Measurements from ENCODE around the gene DOCK1.

Gene DOCK1

DNA sequence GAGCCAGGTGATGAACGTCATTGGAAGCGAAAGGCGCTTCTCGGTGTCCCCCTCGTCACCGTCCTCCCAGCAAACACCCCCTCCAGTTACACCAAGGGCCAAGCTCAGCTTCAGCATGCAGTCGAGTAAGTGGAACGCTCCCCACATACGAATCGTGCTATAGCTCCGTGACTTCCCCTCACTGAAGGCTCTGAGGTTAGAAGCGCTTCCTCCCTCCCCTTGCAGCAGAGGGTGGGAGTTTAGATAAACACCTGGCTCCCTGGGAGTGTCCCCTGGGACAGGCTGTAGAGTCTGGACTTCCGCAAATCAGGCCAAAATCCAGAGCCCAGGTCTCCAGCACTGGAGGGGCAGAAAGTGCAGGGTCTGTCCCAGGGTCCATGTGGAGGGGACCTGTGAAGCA is 538.9 kb downstream of the DOCK1 start:
- no peak for DNase-seq

DNA sequence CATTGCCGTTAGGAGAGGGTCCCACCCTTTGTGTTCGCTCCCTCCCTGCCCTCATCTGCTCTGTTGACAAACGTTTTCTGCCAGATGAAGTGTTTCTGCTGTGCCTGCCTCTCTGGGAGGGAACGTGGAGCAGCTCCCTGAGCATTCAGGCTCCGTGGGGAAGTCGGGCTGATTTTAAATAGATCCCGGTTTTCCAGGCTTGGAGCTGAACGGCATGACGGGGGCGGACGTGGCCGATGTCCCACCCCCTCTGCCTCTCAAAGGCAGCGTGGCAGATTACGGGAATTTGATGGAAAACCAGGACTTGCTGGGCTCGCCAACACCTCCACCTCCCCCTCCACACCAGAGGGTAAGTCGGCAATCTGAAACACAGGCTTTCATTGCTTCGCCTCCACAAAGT is 542.0 kb downstream of the DOCK1 start:
- DNase-seq, result no peak

DNA sequence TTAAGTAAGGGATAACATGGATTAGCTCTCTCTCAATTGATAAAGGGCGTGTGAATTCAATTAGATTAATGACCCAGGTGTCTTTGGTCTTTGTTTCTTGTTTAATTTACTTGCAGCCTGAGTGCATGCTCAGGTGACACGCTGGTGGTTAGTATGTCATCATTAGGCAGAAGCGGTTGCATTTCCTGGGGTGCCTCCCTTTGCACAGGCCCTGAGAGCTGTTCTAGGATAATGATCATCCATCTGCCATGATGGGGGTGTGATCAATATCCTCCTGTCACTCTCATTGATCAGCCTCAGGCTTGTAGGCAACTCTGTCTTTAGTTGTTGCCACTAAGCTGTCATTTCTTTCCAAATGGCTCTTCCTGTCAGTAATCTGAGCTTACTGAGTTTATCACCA is 544.3 kb downstream of the DOCK1 start:
- DNase-seq, result no peak

DNA sequence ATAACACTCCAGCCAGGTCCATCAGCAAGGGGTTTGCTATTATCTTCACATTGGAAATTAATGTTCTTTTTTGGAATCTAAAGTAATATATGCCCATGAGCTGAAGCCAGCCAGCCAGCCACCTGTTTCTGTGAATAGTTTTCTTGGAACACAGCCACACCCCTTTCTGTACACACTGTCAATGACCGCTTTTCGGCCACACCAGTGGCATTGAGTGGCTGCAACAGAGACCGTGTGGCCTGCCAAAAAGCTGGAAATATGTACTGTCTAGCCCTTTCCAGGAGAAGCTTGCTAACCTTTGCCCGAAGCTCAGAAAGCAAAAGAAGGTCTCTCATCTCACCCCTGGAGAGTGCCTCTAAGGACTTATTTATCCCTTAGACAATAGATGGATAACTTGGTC is 545.4 kb downstream of the DOCK1 start:
- no peak for DNase-seq

DNA sequence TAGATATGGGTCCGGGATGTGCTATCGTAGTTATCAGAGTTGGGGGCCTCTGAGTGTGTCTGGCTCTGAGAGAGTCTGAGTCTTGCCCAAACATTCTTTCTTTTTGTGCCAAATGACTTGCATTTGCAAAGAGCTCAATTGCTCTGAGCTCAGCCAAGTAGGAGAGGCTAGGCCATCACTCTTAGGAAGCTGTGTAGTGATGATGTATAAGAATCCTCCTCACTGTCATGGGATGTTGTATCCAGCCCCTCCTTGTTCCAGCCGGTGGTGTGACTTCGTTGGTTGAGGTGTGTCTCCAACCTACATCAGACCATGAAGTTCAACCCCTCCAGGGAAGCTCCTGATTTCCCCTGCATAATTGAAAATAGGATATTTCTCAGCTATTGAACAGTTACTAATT is 546.4 kb downstream of the DOCK1 start:
- DNase-seq, result no peak

DNA sequence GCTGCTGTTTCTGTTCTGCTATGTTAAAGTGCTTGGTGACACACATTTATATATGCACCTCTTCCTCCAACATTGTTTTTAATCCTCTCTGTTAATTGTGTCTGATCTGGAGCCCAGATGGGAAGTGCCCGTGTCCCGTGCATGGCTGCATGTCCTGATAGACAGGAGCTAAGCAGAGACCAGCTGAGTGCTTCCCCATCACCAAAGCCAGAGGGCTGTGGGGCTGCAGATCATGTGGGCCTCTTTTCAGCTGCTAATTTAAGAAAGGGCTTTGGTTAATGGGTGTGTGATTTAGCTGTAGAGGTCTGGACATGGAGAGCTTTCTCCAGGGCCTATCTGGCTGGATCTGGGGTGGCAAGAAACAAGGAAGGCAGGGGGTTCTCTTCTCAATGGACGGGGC is 547.3 kb downstream of the DOCK1 start:
- DNase-seq, result no peak

DNA sequence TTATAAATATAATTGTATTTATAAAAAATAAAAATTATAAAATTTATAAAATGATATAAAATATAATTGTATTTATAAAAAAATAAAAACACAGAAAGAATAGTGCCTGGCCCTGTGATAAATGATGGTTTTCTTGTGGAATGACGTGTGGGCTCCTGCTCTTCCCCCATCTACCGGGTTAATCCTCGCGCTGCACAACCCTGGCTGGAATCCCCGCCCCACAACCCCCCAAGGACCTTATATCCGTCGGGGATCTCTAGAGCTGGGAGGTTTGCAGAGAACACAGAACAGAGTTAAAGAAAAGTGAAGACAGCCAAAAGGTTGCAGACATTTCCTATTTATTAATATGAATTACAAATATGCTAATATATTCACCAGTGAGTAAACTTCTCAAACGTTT is 548.5 kb downstream of the DOCK1 start:
- DNase-seq, result no peak

DNA sequence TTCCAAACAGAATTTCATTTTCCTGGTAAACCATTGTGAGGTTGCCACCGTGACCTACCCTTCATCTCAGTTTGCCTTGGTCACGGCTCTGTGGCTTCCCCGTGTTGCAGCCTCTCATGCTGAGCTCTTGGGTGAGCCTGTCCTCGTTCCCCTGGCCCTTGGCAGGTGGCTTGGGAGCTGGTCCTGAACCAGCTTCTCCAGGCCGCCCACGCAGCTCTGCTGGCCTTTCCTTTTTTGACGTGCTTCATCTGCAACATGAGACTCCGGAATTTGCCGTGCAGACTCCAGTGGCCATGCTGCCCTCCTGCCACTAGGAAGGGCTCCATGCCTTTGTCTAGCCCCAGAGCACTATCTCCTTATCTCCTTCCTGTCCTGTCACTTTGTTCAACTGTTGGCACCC is 550.9 kb downstream of the DOCK1 start:
- no peak for DNase-seq

DNA sequence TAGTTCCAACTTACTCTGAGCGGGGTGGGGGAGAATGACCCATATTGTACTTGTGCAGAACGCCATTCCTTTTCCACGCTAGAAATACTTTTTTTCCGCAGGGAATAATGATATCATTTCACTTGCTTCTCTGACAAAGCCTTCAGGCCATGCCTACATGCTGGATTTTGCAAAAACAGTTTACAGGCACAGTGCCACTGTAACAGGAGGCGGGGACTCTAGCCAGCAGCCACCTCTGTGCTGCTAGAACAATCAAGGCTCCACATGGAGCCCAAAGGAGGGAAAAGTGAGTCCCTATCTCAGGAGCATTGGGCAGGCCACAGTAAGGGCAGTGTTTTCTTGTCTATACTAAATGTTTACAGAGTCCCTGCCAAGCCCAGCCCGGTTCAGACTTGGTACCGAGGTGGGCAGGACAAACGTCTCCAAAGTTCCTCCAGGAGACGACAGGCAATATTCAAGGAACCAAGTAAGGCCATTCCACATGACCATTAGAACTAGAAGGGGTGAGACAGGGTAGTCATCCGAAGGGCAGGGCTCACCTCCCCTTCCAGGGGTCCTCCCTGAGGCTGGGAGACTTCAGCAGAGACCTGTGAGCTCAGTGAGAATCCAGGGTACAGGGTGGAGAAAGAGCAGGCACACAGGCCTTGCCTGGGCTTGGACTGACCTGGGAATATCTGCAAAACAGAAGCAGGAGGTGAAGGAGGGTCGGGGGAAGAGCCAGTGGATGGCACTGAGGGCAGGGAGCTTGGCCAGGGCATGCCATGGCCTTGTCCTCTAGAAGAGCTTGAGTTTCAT is 553.0 kb downstream of the DOCK1 start:
- no peak for DNase-seq

DNA sequence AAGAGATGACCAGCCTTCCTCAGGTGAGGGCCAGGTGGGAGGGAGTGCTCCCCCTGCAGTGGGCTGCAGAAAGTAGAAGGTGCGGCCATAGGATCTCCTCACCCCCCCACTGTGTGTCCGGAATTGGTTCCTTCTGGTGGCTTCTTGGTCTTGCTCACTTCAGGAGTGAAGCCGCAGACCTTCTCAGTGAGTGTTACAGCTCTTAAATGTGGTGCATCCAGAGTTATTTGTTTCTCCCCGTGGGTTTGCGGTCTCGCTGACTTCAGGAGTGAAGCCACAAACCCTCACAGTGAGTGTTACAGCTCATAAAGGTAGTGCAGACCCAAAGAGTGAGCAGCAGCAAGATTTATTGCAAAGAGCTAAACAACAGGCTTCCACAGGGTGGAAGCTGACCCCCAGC is 553.6 kb downstream of the DOCK1 start:
- DNase-seq, result no peak

DNA sequence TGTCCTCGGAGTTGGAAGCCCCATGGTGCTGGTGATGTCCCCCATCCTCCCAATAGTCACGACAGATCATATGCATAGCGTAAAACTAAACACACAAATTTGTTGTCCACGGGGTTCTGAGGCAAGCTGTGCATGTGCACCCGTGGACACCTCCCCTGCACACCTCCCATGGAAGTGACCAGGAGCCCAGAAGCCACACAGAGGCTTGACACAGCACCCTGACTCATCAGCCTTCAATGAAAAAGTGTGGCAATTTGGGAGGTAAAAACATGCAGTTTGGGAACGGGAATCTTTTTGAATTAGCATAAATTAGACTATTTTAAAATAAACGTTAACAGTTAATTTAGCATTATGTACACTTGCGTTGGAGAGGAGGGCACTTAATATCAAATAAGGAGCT is 554.7 kb downstream of the DOCK1 start:
- no peak for DNase-seq

DNA sequence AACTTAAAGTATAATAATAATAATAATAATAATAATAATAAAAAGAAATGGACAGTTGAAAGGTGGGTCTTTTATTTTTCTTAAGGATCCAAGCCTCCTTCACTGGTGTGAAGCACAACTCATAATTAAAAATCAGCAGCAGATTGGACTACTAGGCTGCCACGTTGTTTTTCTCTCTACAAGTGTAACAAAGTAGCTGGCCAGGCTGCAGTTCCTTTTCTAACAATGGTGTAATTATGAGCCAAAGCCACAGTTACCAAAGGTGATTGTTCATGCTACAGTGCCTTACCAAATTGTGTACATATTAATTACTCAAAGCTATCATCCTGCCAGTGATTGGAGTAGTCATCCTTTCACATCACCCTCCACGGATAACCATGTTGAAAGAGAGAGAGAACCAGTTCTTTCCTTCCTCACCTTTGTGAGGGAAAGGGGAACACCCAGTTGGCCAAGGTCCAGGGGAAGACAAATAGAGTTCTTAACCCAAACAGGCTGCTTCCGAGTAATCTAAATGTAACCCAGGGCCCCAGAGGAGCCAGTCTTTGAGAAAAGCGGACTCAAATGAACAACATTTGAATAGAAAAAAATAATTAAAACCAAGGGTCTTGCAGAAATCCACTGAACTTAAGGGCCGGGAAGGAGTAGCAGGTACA is 557.5 kb downstream of the DOCK1 start:
- DNase-seq, result no peak

DNA sequence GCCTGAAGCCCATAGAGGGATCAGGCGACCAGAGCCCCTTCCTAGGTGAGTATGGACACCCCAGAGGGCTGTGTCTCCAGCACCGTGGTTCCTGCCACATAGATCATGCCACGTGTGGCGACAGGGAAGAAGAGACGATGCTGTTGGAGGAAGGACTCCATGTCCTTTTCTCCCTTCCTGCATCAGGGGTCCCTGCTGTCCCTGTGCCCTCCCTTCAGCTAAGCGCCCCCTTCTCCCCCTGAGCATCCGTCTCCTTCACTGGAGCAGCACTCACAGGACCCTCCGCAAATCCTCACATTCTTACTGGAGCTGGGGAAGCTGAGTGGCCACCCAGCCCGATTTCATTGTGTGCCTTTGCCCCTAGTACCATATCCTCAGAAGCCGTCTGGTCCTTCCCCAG is 558.3 kb downstream of the DOCK1 start:
- no peak for DNase-seq

DNA sequence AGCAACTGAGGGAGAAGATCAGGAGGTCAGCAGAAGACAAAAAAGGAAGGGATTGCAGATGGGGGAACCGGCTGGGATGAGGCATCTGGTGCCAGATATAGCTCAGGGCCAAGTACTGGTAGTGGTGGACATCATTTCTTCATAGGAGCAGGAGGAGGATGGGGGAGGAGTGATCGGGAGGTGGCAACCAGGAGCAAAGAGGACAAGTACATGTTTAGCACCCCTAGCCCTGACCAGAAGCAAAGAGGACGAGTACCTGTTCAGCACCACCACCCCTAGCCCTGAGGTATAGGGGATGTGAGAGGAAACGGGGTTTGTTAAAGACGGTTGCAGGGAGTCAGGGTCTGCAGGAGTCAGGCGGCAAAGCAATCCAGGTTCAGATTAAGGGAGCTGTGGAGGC is 559.3 kb downstream of the DOCK1 start:
- DNase-seq, result no peak

DNA sequence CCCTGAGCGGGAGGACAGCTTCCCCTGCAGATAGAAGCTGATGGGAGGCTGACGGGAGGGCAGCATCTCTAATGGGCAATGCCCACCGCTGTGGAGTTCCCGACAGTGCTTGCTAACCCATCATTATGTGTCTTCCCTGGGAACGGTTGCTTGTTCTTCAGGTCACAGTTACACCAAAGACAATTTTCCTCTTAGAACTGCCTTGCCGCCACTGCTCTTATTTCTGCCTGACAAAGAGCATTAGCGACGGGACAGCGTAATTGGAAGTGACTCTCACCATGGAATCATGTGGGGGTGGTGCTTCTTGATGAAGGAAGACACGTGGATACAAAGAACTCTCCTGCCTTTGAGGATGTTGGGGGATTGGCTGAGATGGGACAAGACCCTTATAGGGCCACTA is 562.6 kb downstream of the DOCK1 start:
- DNase-seq, result no peak

DNA sequence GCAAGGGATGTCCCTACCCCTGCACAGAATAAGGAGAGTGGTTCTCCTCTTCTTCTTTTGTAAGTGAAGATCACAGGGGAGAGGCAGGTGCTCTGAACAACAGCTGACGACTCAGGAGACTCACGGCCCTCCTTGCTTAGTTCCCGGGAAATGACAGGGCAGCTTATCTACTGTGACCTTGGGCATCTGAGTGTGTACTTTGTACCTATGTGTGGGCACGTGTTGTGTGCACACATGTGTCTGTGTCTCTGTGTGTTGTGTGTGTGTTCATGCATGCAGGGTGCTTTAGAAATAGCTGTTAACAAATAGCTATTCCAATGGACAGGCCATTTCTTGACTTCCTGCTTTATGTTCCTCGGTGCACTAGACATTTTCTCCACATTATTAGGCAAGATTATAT is 563.4 kb downstream of the DOCK1 start:
- DNase-seq, result no peak

DNA sequence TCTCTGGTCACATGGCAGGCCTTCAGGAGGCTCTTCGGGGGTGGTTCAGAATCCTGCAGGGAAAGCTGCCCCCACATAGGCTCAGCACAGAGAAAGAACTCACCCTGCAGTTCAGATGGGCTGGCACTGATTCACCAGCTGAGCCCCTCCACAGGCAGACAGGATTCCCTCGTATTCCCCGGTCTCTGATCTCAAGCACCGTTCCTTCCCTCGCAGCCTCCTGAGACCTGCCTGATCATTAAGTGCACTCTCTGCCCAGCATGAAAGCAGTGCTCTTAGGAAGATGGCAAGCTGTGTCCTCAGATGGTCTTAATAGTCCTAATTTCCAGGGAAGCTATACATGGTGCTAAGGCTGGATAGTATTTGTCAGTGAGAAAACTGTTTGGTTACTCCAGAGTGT is 565.7 kb downstream of the DOCK1 start:
- no peak for DNase-seq

DNA sequence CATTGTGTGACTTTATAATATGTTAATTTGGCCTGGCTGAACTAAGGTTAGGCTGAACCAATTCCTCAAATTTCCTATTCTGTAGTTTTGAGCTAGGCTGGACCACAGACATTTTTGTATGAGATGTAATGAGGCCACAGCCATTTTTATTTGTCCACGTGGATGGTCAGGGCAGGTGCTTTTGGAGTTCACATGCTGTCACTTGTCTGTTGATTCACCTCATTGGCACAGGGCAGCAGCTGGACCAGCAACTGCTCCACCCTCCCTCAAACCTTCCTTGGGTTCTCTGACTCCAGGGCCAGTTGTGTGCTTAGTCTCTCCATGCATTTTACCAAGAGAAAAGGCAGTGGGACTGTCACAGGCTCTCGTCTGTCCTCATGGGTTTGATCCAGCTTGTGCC is 567.7 kb downstream of the DOCK1 start:
- DNase-seq, result no peak

DNA sequence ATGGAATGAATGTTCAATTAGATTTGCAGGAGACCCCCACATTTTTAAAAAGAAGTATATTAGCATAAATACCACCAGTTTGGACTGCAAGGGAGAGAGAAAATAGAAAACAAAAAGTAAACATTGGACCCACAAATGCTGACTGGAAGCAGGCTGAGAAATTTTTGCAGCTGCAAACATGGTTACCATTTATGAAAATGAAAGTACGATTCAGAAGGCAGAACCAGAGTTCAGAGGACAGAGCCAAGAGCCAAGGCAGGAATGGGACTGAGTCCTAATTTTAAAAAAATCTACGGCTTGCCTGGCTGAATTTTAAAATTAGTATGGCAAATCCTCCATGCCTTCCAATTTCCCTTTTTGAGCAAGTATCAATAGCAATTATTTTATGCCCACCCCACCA is 569.3 kb downstream of the DOCK1 start:
- DNase-seq, result no peak

DNA sequence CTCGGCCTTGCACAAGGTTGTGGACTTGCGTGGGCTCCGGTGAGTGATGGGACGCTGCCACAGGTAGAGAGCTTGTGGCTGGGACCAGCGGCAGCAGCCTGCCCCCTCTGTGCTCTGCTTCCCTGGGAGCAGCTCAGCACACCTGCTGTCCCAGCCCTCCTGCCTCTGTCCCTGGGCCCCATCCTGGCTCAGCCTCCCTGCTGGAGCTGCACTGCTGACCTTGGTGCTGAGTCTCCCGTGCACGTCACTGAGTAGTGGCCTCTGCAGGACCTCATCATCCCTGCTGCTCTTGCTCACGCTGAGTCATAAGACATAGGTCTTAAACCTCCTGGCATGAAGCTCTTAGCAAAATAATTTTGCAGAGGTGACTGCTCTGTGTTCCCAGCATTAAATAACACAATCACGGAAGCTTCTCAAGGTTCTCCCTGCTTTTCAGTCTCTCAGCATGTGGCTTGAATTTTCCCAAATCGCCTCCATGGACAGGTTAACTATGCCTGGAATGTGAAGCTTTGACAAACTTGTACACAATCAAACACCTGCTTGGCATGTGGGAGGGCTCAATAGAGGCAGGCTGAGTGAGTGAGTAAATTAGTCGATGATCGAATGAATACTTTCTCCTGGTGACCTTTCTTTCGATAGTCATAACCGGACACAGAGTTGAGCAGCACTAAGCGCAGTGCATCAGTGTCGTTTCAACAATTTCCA is 580.1 kb downstream of the DOCK1 start:
- DNase-seq, result peak; percentile 47

DNA sequence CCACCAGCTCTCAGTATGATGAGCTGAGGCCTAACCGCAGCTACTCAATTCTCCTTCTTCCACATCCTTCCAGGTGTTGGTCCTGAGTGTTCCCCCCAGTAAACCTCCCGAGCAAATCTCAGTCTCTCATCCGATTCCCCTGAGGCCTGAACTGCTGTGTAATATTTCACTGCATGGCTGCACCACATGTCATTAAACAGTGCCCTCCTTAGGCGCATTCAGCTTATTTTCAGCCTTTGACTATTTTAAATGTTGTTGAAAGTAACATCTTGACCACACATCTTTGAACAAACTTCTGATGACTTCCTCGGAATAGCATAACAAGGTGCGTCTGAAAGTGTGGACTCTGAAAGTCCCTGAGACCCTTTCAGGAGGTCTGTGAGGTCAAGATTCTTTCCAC is 581.1 kb downstream of the DOCK1 start:
- no peak for DNase-seq

DNA sequence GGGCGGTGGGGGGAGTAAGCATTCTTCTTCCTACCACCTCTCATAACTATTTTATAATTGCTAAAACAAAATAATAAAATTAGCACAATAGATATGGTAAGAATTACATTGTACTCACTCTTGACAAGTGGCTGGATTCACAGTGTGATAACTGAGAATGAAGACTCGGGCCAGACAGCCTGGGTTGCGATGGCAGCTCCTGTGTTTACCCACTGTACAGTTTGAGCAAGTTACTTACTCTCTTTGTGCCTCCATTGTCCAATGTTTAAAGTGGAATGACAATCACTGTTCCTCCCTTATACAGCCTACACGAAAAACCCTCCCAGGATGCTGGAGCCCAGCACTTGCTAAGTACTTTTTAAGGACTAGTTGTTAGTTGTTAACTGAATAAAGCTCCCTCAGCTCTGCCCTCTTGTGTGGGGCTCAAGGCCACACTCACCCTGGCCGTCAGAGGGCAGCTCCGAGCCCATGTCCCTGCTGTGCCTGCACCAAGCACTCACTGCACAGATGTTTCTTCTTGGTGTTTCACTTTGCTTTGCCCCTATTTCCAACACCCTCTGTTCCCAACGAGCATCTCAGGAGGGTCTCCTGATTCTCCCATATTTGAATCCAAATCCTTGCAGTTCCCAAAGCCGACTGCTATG is 587.5 kb downstream of the DOCK1 start:
- no peak for DNase-seq

DNA sequence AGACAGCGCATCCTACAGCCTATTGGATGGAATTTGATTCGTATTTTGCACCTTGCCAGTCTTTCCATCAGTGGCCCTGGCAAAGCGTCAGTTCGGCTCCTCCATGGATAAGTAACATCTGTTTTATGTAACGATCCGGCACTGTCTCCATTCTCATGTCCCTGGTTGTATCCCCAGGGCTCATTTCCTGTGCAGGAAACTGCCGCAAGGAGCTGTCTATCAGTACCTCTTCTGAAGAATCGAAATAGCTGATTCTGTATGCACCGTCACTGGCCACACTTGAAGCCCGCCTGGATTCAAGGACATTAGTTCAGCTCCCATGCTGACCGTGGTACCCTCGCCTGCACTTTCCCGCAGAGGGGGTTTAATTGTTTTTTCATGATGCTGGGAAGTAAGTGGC is 590.8 kb downstream of the DOCK1 start:
- no peak for DNase-seq

DNA sequence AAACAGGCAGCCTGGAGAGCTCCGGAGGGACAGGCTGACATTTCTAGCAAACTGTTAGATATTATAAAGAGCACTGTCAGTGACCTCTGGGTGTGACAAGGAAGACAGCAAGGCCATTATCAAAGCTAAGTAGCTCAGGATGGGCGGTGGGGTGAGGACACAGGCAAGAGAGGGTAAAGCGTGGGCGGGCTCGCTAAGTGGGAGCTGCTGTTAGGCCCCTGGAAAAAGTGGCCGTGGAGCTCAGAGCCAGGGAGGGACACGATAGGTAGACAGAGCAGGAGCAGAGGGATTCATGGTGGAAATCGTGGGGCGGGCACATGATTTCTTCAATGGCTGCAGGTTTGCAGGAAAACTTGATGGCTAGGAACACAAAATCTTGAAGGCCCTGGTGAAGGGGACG is 592.5 kb downstream of the DOCK1 start:
- no peak for DNase-seq
